ENCODE results near the gene TMEM43.

The TMEM43 gene

GRCh38 chr3:14126017-14126886 is 1.4 kb downstream of the TMEM43 start:
- Mint-ChIP-seq H3K27me3 (no peaks in the 10 kb centered on the region), H3K9me3 (no peaks in the 10 kb centered on the region), H3K4me1 (ENCODE audit: low read depth in 2 of 2) (peaks cover 46% of the 10 kb centered on the region in 2 donors), H3K4me3 (peak overlapping the region; percentile 93 to 99), H3K27ac (peak overlapping the region; percentile 96 to 99), H3K36me3 (ENCODE audit: insufficient read depth) (peaks cover 46% of the 10 kb centered on the region)
- ATAC-seq (replicated peaks) (no peak), DNase-seq (no peak)

GRCh38 chr3:14126887-14127505 is 2.1 kb downstream of the TMEM43 start:
- DNase-seq = no peak
- ATAC-seq (replicated peaks) = no peak
- H3K9me3 Mint-ChIP-seq = no peaks in the 10 kb centered on the region

GRCh38 chr3:14127516-14128161 is 2.8 kb downstream of the TMEM43 start:
- ATAC-seq (replicated peaks) (no peak), DNase-seq (no peak)
- peak overlapping the region; percentile 33 to 49 for H3K4me3 Mint-ChIP-seq
- no peaks in the 10 kb centered on the region for H3K27me3 Mint-ChIP-seq
- H3K4me1 Mint-ChIP-seq (ENCODE audit: low read depth in 2 of 2) = peaks cover 40 to 42% of the 10 kb centered on the region in 2 donors
- H3K27ac Mint-ChIP-seq = peak overlapping the region; percentile 2 to 76
- no peaks in the 10 kb centered on the region for H3K9me3 Mint-ChIP-seq
- H3K36me3 Mint-ChIP-seq (ENCODE audit: insufficient read depth) = peaks cover 55% of the 10 kb centered on the region

More at GRCh38 chr3:14126887-14127505, 2.1 kb downstream of the TMEM43 start:
- H3K27ac Mint-ChIP-seq = peak overlapping the region; percentile 76 to 96
- no peaks in the 10 kb centered on the region for H3K27me3 Mint-ChIP-seq
- H3K4me3 Mint-ChIP-seq = peak overlapping the region; percentile 93 to 99
- H3K4me1 Mint-ChIP-seq (ENCODE audit: low read depth in 2 of 2) = peaks cover 46% of the 10 kb centered on the region in 2 donors
- peaks cover 50% of the 10 kb centered on the region for H3K36me3 Mint-ChIP-seq (ENCODE audit: insufficient read depth)

GRCh38 chr3:14128724-14129123 is 3.9 kb downstream of the TMEM43 start:
- ATAC-seq (replicated peaks) = no peak
- Mint-ChIP-seq H3K9me3 (no peaks in the 10 kb centered on the region), H3K27me3 (no peaks in the 10 kb centered on the region), H3K27ac (peak overlapping the region; percentile 2 to 76), H3K4me3 (no peak overlapping the region), H3K4me1 (ENCODE audit: low read depth in 2 of 2) (peaks cover 30 to 34% of the 10 kb centered on the region in 2 donors), H3K36me3 (ENCODE audit: insufficient read depth) (peaks cover 64% of the 10 kb centered on the region)
- no peak for DNase-seq

GRCh38 chr3:14129296-14129695 is 4.4 kb downstream of the TMEM43 start:
- DNase-seq (no peak), ATAC-seq (replicated peaks) (no peak)
- Mint-ChIP-seq H3K27me3 (no peaks in the 10 kb centered on the region), H3K4me3 (no peak overlapping the region), H3K9me3 (no peaks in the 10 kb centered on the region), H3K27ac (no peak overlapping the region), H3K36me3 (ENCODE audit: insufficient read depth) (peaks cover 67% of the 10 kb centered on the region), H3K4me1 (ENCODE audit: low read depth in 2 of 2) (peaks cover 26 to 32% of the 10 kb centered on the region in 2 donors)

GRCh38 chr3:14130230-14130629 is 5.4 kb downstream of the TMEM43 start:
- Mint-ChIP-seq H3K27me3 (no peaks in the 10 kb centered on the region), H3K36me3 (ENCODE audit: insufficient read depth) (peaks cover 68% of the 10 kb centered on the region), H3K4me1 (ENCODE audit: low read depth in 2 of 2) (peaks cover 26 to 32% of the 10 kb centered on the region in 2 donors), H3K27ac (peak overlapping the region; percentile 12 to 73), H3K4me3 (no peak overlapping the region), H3K9me3 (no peaks in the 10 kb centered on the region)
- no peak for ATAC-seq (replicated peaks)
- no peak for DNase-seq

GRCh38 chr3:14130707-14131106 is 5.9 kb downstream of the TMEM43 start:
- Mint-ChIP-seq H3K9me3 (no peaks in the 10 kb centered on the region), H3K4me3 (no peak overlapping the region), H3K36me3 (ENCODE audit: insufficient read depth) (peaks cover 67% of the 10 kb centered on the region), H3K27me3 (no peaks in the 10 kb centered on the region), H3K4me1 (ENCODE audit: low read depth in 2 of 2) (peaks cover 23 to 27% of the 10 kb centered on the region in 2 donors), H3K27ac (peak overlapping the region in 1 of 2 donors; percentile 77)
- ATAC-seq (replicated peaks) (no peak), DNase-seq (no peak)

- Mint-ChIP-seq H3K4me3 (no peak overlapping the region), H3K36me3 (ENCODE audit: insufficient read depth) (peaks cover 65% of the 10 kb centered on the region), H3K4me1 (ENCODE audit: low read depth in 2 of 2) (peaks cover 19 to 25% of the 10 kb centered on the region in 2 donors), H3K9me3 (no peaks in the 10 kb centered on the region), H3K27me3 (no peaks in the 10 kb centered on the region), H3K27ac (peak overlapping the region; percentile 6 to 77)
- ATAC-seq (replicated peaks) = no peak
- no peak for DNase-seq
Measured at GRCh38 chr3:14131134-14131533, 6.3 kb downstream of the TMEM43 start.

- Mint-ChIP-seq H3K4me1 (ENCODE audit: low read depth in 2 of 2) (peaks cover 13 to 19% of the 10 kb centered on the region in 2 donors), H3K4me3 (peak overlapping the region in 1 of 2 donors; percentile 34), H3K9me3 (no peaks in the 10 kb centered on the region), H3K27me3 (no peaks in the 10 kb centered on the region), H3K27ac (peak overlapping the region; percentile 81 to 86), H3K36me3 (ENCODE audit: insufficient read depth) (peaks cover 75% of the 10 kb centered on the region)
- ATAC-seq (replicated peaks) (no peak), DNase-seq (no peak)
Measured at GRCh38 chr3:14132120-14132519, 7.3 kb downstream of the TMEM43 start.

- H3K36me3 Mint-ChIP-seq (ENCODE audit: insufficient read depth) = peaks cover 74% of the 10 kb centered on the region
- no peak for DNase-seq
- no peak for ATAC-seq (replicated peaks)
- H3K9me3 Mint-ChIP-seq = no peaks in the 10 kb centered on the region
- H3K27me3 Mint-ChIP-seq = no peaks in the 10 kb centered on the region
- H3K27ac Mint-ChIP-seq = peak overlapping the region; percentile 81 to 86
- no peak overlapping the region for H3K4me3 Mint-ChIP-seq
- H3K4me1 Mint-ChIP-seq (ENCODE audit: low read depth in 2 of 2) = peaks cover 8 to 14% of the 10 kb centered on the region in 2 donors
Measured at GRCh38 chr3:14132689-14133088, 7.8 kb downstream of the TMEM43 start.

- H3K9me3 Mint-ChIP-seq = no peaks in the 10 kb centered on the region
- no peaks in the 10 kb centered on the region for H3K27me3 Mint-ChIP-seq
- peak overlapping the region; percentile 81 to 86 for H3K27ac Mint-ChIP-seq
- H3K4me1 Mint-ChIP-seq (ENCODE audit: low read depth in 2 of 2) = peaks cover 5 to 8% of the 10 kb centered on the region in 2 donors
- ATAC-seq (replicated peaks) = no peak
- no peak for DNase-seq
- peaks cover 74% of the 10 kb centered on the region for H3K36me3 Mint-ChIP-seq (ENCODE audit: insufficient read depth)
- H3K4me3 Mint-ChIP-seq = no peak overlapping the region
Measured at GRCh38 chr3:14133188-14133800, 8.4 kb downstream of the TMEM43 start.

- no peaks in the 10 kb centered on the region for H3K27me3 Mint-ChIP-seq
- H3K27ac Mint-ChIP-seq = peak overlapping the region; percentile 22 to 86
Measured at GRCh38 chr3:14133876-14134275, 9.0 kb downstream of the TMEM43 start.

GRCh38 chr3:14134291-14134690 is 9.4 kb downstream of the TMEM43 start:
- peaks cover 75% of the 10 kb centered on the region for H3K36me3 Mint-ChIP-seq (ENCODE audit: insufficient read depth)
- ATAC-seq (replicated peaks) = no peak
- H3K27ac Mint-ChIP-seq = peak overlapping the region; percentile 22 to 86
- H3K4me3 Mint-ChIP-seq = no peak overlapping the region
- no peaks in the 10 kb centered on the region for H3K9me3 Mint-ChIP-seq
- H3K4me1 Mint-ChIP-seq (ENCODE audit: low read depth in 2 of 2) = peaks cover 5 to 6% of the 10 kb centered on the region in 2 donors
- no peak for DNase-seq
- no peaks in the 10 kb centered on the region for H3K27me3 Mint-ChIP-seq

More at GRCh38 chr3:14133876-14134275, 9.0 kb downstream of the TMEM43 start:
- Mint-ChIP-seq H3K4me1 (ENCODE audit: low read depth in 2 of 2) (peaks cover 5 to 6% of the 10 kb centered on the region in 2 donors), H3K9me3 (no peaks in the 10 kb centered on the region), H3K4me3 (no peak overlapping the region), H3K36me3 (ENCODE audit: insufficient read depth) (peaks cover 75% of the 10 kb centered on the region)
- ATAC-seq (replicated peaks) (no peak), DNase-seq (no peak)
